DND-41 (cell line): ENCODE results near the gene AUTS2.

Experiments used
- CTCF ChIP-seq: IDR thresholded peaks from 2 replicates; pipeline ENCODE4 v1.5.1; 2012; ENCODE audit warnings: borderline replicate concordance, low read length, moderate library complexity, mild to moderate bottlenecking; ENCODE audit not compliant: poor library complexity, severe bottlenecking; ENCODE audit errors: extremely low read depth
- EZH2 ChIP-seq: IDR thresholded peaks from 3 replicates; pipeline ENCODE4 v1.6.1; 2012; ENCODE audit warnings: borderline replicate concordance, low read depth, mild to moderate bottlenecking, moderate library complexity, low read length, inconsistent platforms; ENCODE audit not compliant: severe bottlenecking

GRCh38 chr7:70044064-70044463 lies 445.8 kb downstream of the AUTS2 start:
- no peak for TF ChIP-seq CTCF
- TF ChIP-seq EZH2 = no peak
